GM21360 (cell line): ENCODE data around the gene TNS2.
A peak's percentile ranks its signal among the peaks of the same experiment; 100 is the strongest.

Source experiments
- ATAC-seq: cut with Tn5 transposase; IDR thresholded peaks from one replicate; pipeline ENCODE4 v1.9.1; 2021; ENCODE audit warnings: mild to moderate bottlenecking, moderate library complexity; ENCODE audit not compliant: unreplicated experiment

Gene TNS2

DNA sequence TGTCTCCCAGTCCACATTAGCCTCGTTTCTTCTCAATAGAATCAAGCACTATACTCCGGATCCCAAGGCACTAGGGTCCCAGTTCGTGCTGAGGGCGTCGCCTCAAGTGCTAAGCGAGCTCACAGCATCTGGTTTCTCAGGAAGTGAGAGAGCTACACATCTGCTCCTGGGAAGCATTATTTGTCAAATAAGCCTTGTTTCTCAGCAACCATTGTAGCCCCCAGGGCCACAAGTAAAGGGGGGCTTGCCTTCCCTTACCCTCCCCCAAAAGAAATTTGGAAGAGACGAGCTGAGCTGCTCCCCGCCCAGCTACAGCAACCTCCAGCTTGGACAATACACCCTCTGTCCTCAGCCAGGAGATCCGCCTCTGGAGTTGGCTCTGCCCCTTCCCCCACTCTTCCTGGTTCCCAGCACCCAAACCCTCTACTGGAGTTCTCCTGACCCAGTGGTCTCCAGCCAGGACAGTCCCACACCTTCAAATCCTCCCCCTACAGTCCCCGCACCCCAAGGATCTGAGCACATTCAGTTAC lies 5.7 kb upstream of the TNS2 start:
- ATAC-seq: no peak

DNA sequence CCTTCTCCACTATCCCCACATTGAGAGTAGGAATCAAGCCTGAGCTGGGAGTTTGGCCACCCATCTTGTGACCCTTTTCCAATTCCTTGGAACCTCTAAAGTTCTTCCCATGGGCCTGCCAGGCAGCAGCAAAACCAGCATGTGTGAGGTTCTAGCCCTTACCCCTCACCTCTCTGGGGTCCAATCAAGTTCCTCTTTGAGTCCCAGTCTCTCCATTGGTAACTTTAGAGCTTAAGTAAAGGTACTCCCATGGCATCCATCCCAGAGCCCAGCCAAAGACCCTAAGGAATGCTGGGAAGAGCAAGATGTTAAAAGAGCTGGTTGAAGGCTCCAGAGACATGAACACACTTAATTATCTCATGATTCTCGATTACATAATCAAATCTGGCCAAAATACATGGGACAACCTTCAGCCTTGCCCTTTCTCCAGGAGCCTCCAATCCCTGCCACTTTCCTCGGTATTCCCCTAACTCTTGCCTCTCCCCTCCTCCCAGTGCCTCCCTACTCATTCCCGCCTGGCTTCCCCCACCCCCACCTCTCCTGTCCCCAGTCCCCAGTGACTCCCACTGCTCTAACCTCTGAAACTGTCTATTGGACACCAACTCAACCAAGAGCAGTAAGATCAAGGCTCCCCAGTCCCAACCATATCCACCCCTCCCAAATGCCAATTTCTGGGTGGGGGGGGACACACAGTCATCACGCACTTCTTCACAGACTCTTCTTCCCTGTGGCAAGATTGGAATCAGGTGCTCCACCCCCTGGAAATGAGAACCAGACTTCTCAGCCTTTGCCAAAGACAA lies 4.8 kb upstream of the TNS2 start:
- no peak for ATAC-seq

DNA sequence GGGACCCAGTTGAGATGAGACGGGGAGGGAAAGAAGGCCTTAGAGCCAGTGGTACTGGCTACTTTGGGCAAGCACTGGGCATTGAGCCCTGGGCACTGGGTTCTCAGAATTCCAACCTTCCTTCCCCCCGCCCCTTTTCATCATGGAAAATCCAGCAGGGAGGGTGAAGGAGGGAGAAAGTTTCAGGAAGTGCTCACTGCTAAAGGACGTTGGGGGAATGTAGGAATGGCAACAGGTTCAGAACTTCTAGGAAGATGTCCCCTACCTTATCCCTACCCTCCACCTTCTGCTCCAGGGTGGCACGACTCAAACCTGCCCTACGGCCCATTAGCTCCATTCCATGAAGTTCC lies 4.2 kb upstream of the TNS2 start:
- no peak for ATAC-seq

- peak; percentile 20 for ATAC-seq
Observed at GRCh38 chr12:53046655-53047220, 3.1 kb upstream of the TNS2 start.

DNA sequence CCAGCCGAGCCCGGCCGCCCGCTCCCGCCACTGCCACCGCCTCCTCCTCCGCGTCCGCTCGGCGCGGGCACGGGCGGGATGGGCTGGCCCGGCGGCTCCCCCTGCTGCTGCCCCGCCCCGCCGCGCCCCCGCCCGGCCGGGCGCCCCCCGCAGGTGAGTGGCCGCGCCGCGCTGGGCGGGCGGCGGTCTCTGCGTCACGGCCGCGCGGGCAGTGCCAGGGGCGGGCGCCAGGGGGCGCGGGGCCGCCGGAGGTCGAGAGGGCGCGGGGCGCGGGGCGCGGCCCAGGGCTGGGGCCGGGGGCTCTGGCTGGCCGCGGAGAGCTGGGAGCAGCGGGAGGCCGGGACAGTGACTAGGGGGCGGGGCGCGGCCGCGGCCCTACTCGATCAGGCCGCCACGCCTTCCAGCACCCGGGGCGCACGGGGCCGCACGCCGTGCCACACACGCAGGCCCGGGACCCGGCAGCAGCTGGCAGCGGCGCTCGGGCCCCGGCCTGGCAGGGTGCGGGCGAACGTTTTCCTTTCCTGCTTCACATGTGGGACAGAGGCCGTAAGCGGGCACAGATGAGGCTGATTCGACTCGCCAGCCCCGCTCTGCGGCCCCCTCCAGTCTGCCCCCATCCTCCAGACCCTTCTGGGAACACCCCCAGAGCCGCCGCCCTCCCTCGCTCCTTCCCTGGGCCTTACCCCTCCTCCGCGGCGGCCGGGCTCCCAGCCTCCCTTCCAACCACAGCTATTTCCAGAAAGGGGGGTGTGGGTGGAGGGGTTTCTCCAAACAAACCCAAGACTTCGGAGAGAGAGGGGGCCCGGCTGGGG lies 2.4 kb upstream of the TNS2 start:
- ATAC-seq: peak; percentile 47

DNA sequence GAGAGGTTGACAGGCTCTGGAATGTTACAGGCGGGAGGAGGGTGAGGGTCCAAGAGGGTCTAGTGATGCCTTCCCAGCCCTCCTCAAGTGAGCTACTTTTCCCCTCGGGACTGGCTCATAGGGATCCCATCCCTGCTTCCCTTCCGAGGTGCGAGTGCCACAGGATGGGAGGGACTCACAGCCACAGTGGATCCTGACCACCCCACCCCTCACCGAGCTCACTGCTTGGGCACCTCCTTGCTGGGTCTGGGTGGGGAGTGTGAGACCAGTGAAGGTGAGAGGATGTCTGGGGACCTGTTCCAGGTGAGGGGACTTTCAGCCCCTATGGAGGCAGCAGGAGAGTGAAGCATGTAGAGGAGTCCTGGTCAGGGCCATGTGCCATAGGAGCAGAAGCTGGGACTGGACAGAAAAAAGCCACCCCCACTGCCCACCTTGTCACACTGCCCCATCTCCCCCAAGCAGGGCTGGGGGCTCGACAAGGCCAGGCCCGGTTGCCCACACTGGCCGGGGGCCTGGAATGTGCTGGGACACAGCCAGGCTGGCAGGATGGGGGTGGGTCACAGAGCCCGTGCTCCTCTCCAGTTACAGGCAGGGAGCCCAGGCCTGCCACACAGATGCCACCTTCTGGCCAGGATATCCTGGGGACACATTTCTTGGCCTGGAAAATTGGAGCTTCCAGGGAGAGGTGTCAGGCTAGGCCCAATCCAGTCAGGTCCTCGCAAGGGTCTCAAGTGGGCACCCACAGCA lies 1.7 kb upstream of the TNS2 start:
- no peak for ATAC-seq

GRCh38 chr12:53048780-53049401 lies 974 bp upstream of the TNS2 start:
- ATAC-seq: no peak

GRCh38 chr12:53050426-53051057 lies 677 bp downstream of the TNS2 start:
- ATAC-seq: no peak

DNA sequence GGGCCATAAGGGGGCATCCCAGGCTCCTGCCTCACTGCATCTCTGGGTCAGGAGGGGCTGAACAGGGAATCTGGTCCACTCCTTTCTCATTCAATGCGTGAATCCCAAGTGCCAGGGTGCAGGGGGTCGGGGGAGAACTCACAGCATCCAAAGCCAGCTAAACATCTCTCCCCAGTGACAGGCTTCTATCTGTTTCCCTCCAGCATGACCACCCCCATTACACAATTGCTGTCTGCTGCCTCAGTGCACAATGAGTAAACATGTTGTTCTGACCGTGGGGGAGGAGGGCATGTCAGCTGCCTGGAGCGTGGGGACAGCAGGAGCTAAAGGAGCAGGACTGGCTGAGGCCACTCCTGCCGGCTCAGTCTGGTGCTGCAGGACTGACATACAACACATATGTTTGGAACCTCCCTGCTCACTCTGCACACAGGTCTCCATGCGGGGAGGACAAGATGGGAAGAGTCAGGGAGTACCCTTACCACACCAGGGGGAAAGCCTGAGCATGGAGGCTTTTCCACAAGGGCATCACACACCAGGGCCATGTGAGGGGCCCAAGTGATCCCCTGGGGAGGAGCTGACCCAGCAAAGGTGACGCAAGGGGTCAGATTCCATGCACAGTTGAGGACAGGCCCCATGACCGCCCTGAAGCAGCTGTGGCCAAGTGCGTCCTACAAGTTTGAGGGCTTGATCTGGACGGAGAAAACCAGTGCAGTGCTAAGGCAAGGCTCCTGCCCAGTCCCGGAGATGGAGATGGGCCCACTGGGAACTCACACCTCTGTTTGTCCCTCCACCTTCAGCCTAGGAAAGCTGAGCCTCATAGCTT lies 1.4 kb downstream of the TNS2 start:
- ATAC-seq: no peak

GRCh38 chr12:53051881-53052412 lies 2.1 kb downstream of the TNS2 start:
- no peak for ATAC-seq

- ATAC-seq: no peak
Observed at GRCh38 chr12:53052419-53053217, 2.8 kb downstream of the TNS2 start.

- peak; percentile 22 for ATAC-seq
Observed at GRCh38 chr12:53053218-53054111, 3.6 kb downstream of the TNS2 start.

GRCh38 chr12:53054112-53054878 lies 4.4 kb downstream of the TNS2 start:
- peak; percentile 79 for ATAC-seq

- ATAC-seq: no peak
Observed at GRCh38 chr12:53055471-53056266, 5.8 kb downstream of the TNS2 start.

- no peak for ATAC-seq
Observed at GRCh38 chr12:53056296-53056695, 6.4 kb downstream of the TNS2 start.

DNA sequence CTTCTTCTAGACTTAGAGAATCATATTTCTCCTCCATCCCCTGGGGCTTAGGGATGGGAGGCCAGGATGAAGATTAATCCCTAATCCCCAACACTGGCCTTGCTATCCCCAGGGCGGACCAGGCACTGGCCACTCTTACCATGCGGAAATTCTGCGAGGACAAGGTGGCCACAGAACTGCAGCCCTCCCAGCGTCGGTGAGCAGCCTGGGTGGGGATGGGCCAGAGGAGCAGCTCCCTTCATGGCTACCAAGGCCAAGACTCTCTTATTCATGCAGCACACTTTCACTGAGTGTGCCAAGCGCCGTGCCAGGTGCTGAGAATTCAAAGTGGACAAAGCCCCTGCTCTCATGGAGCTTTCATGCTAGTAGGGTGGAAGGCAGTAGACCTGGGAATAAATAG lies 7.0 kb downstream of the TNS2 start:
- no peak for ATAC-seq
